HG02588 (cell line): ENCODE results near the gene RASGEF1B.

Experiments
- ATAC-seq: cut with Tn5 transposase; IDR thresholded peaks from one replicate; pipeline ENCODE4 v1.9.1; 2021; ENCODE audit warnings: mild to moderate bottlenecking, moderate library complexity; ENCODE audit not compliant: unreplicated experiment

RASGEF1B gene

GRCh38 chr4:81466841-81467671, 4.7 kb downstream of the RASGEF1B start:
- no peak for ATAC-seq

DNA sequence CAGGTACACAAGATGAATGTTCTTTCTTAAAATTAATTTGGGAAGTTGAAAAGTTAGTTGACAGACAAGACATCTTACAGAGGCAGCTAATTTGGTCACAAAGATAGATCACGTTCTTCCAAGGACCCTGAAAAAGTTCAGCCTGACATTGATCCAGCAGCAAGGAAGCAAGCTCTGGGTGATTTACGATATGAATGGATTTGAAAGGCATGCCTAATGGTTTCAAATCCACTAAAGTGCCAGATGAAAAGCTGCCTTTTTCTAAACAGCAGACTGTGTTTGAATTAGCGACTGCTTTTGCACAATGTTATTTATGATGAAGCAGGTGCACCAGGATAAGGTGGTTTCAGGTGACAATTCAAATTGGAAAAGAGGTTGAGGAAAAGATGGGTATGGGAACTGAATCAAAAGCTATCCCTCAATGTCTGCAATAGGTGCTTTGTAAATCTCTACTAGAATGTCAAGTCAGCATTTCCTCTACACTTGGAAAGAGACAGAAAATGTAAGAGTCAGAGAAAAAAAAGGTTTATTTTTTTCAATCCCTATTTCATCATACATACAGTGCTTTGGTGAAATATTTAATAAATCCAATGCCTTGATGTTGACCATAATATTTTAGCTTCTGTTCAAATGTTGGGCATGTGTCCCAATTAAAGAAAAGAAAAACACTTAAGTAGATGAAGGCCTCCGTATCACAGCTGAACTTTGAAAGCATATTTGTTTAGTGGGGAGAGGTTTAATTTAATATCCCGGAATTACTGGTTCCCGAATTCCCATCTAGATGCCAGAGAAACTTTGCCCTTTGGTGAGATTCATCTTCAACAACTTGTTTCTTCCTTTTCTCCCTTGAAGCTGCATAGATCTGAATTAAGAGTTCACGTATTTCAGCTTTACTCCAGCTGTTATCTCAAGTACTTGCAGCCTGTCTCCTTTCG, 6.0 kb downstream of the RASGEF1B start:
- ATAC-seq: no peak

DNA sequence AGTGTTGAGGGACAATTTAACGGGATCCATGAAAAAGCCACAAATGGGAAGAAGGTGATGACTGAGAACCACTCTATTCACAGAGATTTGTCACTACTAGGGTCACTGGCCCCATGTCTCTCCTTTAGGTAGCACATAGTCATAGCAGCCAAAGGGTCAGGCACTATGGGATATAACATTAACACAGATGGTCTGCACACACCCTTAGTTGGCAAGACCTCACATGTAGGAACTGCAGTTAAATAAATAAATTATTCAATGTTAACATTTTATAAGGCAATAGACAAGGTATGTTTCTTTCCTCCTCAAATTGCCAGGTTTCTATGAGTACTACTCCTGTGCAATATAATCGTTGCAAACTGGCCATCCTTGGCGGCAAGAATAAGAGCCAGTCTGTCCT, 10.9 kb downstream of the RASGEF1B start:
- no peak for ATAC-seq

DNA sequence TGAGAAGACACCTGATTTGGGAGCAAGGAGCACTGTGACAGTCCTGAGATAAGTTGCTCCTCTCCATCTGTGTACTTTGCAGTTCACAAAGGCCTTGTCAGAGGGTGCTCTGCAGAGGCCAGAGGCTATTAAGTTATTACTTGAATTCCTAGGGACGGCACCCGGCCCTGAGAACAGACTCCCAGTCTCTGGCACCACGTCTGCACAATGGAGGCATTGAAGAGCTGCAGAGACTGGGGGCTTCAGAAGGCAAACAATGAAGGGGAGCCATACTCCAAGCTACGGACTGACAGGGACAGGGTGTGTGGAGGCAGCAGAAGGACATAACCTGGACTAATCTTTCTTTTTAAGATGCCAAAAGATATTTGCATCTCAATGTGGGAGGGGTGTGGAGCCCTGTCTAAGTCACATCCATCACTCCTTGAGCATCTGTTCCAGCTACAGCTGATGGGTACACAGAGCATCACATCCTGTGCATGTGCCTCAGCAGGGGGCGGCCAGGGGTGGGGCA, 11.5 kb downstream of the RASGEF1B start:
- ATAC-seq: no peak

DNA sequence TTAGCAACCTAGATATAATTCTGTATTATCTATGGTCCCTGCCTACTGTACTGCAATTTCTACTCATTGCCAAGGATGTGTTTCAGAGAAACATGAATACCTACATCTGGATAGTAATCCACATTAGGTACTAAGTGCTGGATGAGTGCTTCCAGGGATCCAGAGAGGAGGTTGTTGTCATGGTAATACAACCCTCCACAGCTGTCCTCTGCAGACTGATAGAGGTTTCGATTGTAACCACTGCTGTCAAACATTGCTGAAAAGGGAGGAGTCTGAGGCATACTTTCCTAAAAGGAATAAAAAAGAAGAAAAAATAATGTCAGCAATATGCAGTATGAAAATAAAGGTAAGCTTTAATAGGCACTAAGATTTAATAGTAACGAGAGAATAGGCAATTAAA, 12.5 kb downstream of the RASGEF1B start:
- no peak for ATAC-seq

DNA sequence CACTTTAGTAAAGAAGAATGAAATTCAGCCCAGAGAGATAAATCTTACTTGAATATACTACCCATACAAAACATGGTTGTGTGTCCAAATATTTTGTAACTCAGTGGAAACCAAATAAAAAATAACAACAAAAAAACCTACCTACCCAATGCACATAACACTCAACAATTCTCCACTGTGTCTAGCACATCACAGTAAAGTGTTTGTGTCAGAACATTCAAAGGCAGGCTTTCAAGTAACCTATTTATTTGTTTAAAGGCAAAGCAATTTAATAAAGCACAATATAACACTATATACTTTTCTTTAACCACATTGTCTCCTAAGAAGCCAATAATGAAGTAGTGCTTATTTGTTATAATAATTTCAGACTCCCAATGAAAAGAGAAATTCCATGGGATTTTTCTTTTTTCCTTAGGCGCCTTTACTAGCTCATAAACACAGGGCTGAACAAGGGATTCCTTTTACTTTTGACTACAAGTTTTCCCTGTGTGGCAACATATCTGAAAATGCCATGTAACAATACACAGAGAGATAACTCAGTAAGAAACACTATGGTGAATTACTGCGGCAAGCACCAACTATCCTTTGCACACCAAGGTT, 13.7 kb downstream of the RASGEF1B start:
- ATAC-seq: no peak

- no peak for ATAC-seq
These were observed 14.4 kb downstream of the RASGEF1B start for GRCh38 chr4:81457345-81457744.

DNA sequence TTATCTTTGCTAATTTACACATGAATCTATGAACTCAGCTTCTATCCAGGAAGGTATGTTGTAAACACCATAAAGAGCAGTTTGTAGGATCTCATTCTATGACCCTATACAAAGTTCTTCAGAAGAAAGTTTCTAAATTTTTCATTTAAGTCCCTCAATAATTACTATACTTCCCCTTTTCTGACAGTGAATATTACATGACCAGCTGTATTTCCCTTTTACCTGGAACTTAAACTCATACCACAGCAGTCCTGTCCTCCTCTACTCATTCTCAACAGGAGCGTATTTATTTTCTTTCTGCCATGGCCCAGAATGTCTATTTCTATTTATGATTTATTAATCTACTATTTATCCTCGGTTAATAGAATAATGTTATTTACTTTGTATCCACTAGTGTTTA, 15.8 kb downstream of the RASGEF1B start:
- ATAC-seq: no peak

DNA sequence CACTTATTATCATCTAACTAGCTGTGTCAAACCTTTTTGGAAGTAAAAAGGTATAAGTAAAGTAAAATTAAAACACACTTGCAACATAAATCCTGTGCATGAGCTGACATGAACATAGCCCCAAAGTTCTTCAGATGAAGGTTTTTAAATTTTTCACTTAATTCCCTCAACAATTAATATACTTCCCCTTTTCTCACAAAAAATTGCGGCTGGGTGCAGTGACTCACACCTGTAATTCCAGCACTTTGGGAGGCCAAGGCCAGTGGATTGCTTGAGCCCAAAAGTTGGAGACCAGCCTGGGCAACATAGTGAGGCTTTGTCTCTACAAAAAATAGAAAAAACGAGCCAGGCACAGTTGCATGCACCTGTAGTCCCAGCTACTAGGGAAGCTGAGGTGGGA, 16.8 kb downstream of the RASGEF1B start:
- ATAC-seq: no peak

GRCh38 chr4:81454499-81454898, 17.2 kb downstream of the RASGEF1B start:
- ATAC-seq: no peak

DNA sequence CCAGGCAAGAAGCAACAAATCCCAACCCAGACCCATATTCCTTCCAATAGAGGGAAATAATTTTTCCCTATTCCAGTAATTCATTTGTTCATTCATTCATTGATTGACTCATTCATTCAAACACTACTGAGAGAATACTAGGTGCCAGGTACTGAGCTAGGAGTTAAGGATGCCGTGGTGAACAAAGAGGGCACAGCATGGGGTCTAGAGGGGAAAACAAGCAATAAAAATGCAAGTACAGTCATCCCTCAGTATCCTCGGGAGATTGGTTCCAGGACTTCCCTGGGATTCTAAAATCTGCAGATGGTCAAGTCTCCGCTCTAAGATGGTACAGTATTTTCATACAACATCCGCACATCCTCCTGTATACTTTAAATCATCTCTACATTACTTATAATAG, 18.7 kb downstream of the RASGEF1B start:
- ATAC-seq: no peak

- ATAC-seq: no peak
These were observed 19.2 kb downstream of the RASGEF1B start for GRCh38 chr4:81452452-81453006.

DNA sequence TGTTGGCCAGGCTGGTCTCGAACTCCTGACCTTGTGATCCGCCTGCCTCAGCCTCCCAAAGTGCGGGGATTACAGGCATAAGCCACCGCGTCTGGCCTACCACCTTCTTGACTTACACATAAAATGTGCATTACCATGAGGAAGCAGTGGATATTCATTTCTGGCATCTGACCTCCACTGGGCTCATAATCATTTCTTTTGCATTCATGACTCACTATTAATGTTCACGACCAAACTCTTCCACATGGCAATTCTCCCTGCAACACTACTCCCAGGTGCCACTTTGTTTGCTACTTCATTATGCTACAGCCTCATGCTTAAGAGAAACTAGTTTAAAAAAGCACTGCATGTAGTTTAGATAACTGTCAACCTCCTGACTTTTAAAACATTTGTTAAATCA, 22.7 kb downstream of the RASGEF1B start:
- ATAC-seq: no peak

- no peak for ATAC-seq
These were observed 24.0 kb downstream of the RASGEF1B start for GRCh38 chr4:81447566-81448229.

DNA sequence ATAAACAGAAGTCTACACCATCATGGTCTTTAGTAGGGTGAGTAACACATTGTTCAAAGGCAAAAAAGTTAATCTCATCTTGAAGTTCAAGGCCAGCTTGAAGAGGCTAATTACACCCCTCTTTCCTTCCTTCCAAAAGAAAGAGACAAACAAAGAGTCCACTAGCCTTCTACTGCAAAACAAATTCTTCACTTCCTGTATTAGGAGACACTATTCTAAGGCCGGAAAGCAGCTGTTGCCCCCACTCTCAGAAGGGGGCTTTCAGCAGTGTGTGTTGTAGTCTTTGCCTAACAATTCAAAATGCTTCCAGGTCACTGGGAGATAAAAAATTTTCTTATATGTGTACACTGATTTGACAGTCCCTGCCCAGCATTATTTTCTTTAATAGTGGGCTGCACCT, 25.1 kb downstream of the RASGEF1B start:
- ATAC-seq: no peak

- ATAC-seq: no peak
These were observed 26.5 kb downstream of the RASGEF1B start for GRCh38 chr4:81445196-81445595.

DNA sequence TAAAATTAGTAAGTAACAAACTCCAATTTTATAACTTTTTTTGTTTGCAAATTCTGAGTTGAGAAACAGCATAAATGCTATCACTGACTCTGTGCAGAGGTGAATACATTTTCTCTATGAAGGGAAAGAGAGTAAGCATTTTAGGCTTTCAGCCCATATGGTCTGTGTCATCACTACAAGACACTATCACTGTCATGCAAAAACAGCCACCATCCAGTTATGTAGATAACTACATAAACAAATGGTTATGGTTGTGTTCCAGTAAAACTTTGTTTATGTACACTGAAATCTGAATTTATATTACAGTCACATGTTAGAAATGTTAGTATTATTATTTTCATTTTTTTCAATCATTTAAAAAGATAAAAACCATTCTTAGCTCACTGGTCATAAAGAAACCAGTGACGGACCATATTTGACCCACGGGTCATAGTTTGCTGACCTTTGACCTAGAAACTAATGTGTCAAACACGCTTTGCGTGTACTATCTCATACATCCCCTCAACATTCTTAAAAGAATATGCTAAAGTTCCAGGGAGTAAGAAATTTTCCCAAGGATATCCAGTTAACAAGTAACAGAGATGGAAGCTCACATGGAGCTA, 29.1 kb downstream of the RASGEF1B start:
- no peak for ATAC-seq

- ATAC-seq: no peak
These were observed 30.8 kb downstream of the RASGEF1B start for GRCh38 chr4:81440949-81441348.

DNA sequence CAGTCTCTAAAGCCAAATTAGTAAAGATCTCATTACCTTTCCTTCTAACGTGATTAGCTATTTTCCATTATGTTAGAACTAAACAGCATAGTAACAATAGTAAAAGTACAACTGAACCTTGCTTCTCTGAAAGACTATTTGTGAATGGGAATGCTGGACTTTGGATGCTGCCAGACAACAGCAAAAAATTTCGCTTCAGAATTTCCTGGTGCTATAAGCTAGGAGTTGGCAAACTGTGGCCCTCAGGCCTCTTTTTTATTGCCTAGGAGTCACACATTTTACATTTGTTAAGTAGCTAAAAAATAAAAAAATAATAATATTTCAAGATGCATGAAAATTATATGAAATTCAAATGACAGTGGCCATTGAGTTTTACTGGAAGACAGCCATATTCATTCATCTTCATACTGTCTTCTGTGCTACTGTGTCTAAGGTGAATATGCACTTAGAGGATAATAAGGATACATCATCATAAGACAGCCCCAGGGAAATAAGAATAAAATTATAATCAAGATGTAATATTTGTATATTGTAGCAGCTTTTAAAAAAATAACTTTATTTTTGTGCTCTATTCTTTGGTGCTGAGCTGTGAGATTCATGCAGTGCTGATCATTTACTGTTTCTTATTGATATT, 34.6 kb downstream of the RASGEF1B start:
- no peak for ATAC-seq

DNA sequence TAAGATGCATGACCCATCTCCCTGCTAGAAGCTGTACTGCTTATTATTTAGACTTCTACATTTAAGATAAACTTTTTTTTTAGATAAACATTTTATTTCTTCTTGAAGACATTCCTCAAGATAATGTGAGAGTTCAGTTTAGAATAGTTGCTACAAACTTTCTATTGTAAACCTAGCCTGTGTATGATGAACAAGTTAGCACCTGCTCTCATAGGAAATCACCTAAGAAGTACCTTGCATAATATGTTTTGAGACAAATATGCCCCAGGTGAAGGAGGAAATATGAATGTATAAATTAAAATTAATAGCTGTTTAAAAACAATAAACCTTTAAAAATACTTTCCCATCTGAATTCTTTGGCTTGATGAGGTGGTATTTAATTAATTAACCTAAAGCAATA, 35.6 kb downstream of the RASGEF1B start:
- no peak for ATAC-seq
